Fibroblast of skin of abdomen (primary cell): Measurements from ENCODE around the gene ARHGEF18. TPM values are rescaled to one million over a fixed set of nuclear protein-coding genes. Genes with fewer than 3 reads are reported as not detected.
A peak's percentile ranks its signal among the peaks of the same experiment; 100 is the strongest.
"Not testable (repeated sequence)": the region's sequence is repeated elsewhere in the genome, so short reads cannot be mapped to it uniquely, and the experiment has no call there.

Experiments
- DNase-seq: peaks from one replicate; pipeline ENCODE4 v3.0.0-alpha.2; 2013
- polyA plus RNA-seq, 2 experiments: library from polyadenylated mRNA; unstranded; fragments of 120-200 nt; gene quantifications; one replicate each; pipeline ENCODE4 v1.2.1, GENCODE V29; 2013; ENCODE audit not compliant: insufficient read length in 2 of 2

The ARHGEF18 gene
- polyA plus RNA-seq (2013, experiment 1 of 2; ENCODE audit: insufficient read length) = 29.0 TPM
- polyA plus RNA-seq (2013, experiment 2 of 2; ENCODE audit: insufficient read length) = 26.3 TPM

DNA sequence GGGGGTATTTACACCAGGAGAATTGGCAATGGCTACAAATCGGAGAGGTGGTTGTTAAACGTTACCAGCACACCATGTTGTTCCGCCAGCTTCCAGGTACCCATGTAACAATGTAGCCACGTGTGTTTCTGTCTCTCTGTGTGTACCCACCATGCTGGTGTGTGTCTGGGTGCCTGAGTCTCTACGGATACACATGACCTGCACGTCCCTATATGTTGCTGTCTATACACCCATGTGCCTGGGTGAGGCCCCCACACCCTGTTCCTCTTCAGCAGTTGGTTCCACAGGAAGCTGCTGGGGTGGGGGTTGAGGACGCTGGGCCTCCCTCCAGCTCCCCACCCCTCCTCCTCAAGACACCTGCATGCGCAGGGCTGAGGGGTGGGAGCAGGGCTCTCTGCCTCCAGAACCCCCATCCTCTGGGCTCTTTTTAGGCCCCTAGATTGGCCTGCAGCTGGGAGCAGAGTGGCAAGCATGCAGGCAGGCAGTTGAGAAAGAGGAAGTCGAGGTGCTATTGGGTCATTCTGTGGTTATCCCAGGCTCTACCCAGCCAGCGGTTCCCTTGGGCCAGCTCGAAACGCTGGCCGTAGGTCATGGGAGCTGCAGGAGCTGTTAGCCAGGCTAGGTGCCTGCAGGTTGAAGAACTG, at the start of gene ARHGEF18:
TSS of gene ARHGEF18 (plus strand) at position 351 of the 644 bp plus-strand sequence. CDS start 13,954 bp downstream, outside the sequence.
- no peak for DNase-seq

GRCh38 chr19:7301525-7301924, 47.2 kb upstream of the ARHGEF18 start:
- no peak for DNase-seq

- DNase-seq = no peak
Observed at GRCh38 chr19:7303470-7303869, 45.3 kb upstream of the ARHGEF18 start.

DNA sequence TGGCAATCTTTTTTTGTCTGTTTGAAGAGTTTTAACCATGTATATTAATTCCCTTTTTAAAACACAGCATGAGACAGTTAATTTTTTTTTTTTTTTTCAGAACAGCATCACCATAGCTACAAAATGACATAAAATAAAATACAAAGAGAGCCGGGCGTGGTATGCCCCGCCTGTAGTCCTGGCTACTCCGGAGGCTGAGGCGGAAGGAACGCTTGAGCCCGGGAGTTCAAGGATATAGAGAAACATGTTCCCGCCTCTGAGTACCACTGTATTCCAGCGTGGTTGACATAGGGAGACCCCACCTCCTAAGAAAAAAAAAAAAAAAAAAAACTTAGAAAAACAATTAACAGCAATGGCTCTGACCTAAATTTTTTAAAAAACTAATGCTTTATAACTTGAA, 44.5 kb upstream of the ARHGEF18 start:
- no peak for DNase-seq

GRCh38 chr19:7307590-7308218, 41.0 kb upstream of the ARHGEF18 start:
- no peak for DNase-seq

GRCh38 chr19:7308327-7308726, 40.4 kb upstream of the ARHGEF18 start:
- DNase-seq = not testable (repeated sequence)

DNA sequence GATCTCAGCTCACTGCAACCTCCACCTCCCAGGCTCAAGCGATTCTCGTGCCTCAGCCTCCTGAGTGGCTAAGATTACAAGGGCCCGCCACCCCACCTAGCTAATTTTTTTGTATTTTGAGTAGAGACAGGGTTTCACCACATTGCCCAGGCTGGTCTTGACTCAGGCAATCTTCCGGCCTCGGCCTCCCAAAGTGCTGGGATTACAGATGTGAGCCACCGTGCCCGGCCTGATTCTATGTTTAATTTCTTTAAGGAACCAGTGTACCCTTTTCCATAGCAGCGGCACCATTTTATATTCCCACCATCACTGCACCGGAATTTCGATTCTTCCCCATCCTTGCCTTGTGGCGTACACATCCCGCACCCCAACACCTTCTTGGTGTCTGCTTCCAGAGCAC, 36.8 kb upstream of the ARHGEF18 start:
- DNase-seq = no peak

DNA sequence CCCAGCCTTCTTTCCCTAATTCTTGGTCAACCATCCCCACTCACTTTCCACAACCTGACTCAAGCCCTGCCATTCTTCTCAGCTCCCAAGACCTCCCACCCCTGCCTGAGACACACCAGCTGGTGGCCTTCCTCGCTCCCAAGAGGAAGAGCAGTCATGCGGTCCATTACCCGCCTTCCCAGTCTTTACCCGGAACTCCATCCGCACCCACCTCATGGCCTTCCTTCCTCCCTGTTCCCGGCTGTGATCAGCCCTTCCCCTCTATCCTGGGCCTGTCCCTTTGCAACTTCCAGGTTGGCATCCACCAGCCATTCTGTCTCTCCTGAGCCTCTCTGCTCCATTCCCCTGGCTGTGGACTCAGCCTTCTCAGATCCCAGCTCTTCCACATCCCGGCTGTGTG, 35.9 kb upstream of the ARHGEF18 start:
- DNase-seq = no peak

GRCh38 chr19:7318176-7318575, 30.6 kb upstream of the ARHGEF18 start:
- no peak for DNase-seq

DNA sequence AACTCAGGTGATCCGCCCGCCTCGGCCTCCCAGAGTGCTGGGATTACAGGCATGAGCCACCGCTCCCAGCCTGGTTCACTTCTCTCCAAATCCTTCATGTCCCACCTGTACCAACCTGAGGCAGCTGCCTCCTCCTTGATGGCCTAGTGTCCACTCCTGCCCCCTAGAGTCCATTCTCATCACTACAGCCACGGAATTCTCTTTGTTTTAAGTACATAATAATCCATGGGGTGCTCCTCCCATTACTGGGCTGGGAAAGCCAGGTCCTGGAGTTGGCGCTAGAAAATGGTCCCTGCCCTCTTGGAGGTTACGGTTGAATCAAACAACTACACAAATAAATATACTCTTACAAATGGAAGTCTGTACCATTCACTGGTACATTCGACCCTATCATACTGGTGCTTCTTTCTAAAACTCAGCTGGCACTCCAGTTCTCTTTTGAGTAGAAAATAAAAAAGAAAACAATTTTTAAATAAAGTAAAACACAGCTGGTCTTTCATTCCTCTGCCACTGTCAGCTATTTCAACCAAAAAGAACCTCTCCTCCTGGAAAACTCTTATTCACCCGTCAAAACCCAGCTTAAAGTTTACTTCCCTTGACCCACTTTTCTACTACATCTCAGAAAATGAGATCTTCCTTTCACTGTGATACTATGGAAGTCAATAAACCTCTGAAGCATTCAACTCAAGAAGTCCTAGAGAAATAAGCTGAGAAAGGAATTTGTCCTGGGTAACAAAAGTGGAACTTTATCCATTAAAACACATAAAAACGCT, 22.4 kb upstream of the ARHGEF18 start:
- DNase-seq = no peak

DNA sequence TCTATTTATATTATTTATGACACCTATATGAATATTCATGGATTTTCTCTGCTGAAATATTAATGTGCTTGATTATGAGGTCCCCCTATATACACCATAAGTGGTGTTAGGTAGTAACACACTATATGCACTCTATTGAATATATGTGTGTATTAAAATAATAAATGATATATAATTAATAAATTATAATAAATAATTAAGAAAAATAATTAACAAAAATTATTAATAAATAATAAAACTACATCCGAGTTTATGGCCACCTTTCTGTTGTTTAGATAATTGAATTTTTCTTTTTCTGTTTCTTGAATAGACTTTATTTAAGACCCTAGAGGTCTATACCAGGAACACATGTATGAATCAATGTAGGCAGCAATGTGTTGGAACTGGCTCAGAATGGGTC, 20.9 kb upstream of the ARHGEF18 start:
- no peak for DNase-seq

DNA sequence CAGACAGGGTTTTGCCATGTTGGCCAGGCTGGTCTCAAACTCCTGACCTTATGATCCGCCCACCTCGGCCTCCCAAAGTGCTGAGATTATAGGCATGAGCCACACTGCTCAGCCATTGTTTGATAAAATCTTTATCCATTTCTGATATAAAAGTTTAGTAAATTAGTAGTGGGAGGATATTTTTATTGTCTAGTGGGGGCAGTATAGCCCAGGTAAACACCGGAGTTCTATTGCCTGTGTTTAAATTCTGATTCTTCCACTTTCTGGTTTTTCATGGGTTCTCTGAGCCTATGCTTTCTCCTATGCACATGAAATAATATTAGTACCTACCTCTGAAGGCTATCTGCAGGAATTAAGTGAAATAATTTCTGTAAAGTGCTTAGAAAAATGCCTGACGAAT, 20.1 kb upstream of the ARHGEF18 start:
- no peak for DNase-seq

- no peak for DNase-seq
Observed at GRCh38 chr19:7331446-7331845, 17.3 kb upstream of the ARHGEF18 start.

- DNase-seq = no peak
Observed at GRCh38 chr19:7333198-7334118, 15.3 kb upstream of the ARHGEF18 start.

DNA sequence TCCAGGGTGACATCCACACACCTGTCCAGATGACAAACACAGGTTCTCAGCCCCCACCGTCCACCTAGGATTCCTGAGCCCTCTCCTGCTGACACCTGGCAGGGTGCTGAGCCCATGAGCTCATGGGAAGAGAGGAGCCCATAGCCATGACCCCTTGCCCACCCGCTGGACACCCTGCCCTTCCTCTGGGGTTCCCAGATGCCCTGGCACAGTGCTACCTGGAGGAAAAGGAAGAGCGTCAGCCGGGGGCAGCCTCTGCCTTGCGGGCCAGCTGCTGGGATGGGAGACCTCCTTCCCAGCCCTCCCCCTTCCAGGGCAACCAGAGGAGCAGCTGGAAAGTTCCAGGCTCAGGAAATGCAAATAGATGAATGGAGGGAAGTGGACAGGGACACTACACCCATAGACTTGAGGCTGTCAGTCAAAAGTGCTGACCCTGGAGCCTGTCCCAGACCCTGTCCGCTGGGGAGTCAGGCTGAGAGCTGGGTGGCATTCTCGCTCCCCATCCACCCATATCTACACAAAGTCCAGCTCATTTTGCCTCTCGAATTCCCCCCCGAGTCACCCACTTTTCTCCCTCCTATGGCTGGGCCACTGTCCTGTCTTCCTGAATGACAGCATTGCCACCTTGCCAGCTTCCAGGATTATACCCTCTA, 12.3 kb upstream of the ARHGEF18 start:
- DNase-seq = no peak

DNA sequence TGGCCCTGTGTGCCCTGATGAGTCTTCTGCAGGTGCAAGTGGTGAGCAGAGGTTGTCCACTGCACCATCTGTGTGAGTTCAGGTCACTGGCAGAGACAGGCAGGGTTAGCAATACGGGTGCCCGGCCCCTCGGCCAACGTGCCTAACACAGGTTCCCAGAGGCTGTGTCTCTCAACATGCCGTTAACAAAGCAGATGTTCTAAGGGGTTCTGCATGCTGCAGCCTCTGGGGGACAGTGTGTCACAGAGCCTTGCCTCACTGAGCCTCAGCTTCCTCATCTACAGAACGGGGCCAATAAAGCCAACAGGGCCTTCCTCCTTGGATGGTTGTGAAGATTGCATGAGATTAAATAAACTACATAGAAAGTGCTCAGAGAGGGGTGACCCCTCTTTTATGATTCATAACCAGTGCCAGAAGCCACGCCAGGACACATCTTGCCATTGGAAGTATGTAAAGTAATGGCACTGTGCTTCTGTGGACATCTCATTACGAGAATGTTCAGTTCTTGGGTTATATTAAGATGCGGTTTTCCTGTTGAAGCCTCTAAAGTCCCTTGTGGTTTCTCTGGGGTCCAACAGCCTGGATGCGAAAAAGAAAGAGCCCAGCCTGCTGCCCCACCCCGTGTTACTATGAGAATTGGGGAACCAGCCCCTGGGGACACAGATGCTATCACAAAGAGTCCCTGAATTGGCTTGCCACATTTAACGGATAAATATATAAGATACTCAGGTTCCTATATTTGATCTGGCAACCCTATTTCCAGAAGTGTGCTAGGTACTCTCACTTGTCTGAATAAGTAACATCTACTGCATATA, 11.2 kb upstream of the ARHGEF18 start:
- DNase-seq = no peak

- DNase-seq = peak; percentile 69
Observed at GRCh38 chr19:7340959-7341837, 7.5 kb upstream of the ARHGEF18 start.

DNA sequence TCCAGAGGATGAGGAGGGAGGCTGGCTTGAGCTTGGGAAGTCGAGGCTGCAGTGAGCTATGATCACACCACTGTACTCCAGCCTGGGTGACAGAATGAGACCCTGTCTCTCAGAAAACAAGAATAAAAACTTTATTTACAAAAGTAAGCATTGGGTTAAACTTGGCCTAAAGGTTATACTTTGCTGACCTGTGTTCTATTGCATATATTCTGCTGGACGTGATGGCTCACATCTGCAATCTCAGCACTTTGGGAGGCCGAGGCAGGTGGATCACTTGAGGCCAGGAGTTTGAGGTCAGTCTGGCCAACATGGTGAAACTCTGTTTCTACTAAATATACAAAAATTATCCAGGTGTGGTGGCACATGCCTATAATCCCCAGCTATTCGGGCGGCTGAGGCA, 6.6 kb upstream of the ARHGEF18 start:
- no peak for DNase-seq

GRCh38 chr19:7346488-7346971, 2.2 kb upstream of the ARHGEF18 start:
- DNase-seq = no peak

GRCh38 chr19:7346997-7347396, 1.7 kb upstream of the ARHGEF18 start:
- not testable (repeated sequence) for DNase-seq
